T1000 (cell line): ENCODE results near the gene HLA-DMB.
A peak's percentile ranks its signal among the peaks of the same experiment; 100 is the strongest.

Source experiments
- DNase-seq: peaks from one replicate; lab custom pipeline; 2025; ENCODE audit warnings: mixed read lengths; lab: John Stamatoyannopoulos, UW

Gene HLA-DMB

GRCh38 chr6:32940656-32941213, at the start of gene HLA-DMB:
Gene HLA-DMB, minus strand, starts transcription at chr6:32941028. Its CDS starts 221 bp downstream, at chr6:32940807.
- DNase-seq: no peak

- no peak for DNase-seq
These were observed 48.5 kb upstream of the HLA-DMB start for GRCh38 chr6:32989368-32989767.

- DNase-seq: peak; percentile 52
These were observed 44.0 kb upstream of the HLA-DMB start for GRCh38 chr6:32984622-32985389.

GRCh38 chr6:32983964-32984621, 43.3 kb upstream of the HLA-DMB start:
- no peak for DNase-seq

- no peak for DNase-seq
These were observed 42.6 kb upstream of the HLA-DMB start for GRCh38 chr6:32983493-32983848.

GRCh38 chr6:32982702-32983492, 42.1 kb upstream of the HLA-DMB start:
- DNase-seq: no peak

GRCh38 chr6:32982084-32982701, 41.4 kb upstream of the HLA-DMB start:
- DNase-seq: no peak

GRCh38 chr6:32980488-32981038, 39.7 kb upstream of the HLA-DMB start:
- DNase-seq: no peak

GRCh38 chr6:32979720-32980487, 39.1 kb upstream of the HLA-DMB start:
- DNase-seq: no peak

- DNase-seq: no peak
These were observed 37.1 kb upstream of the HLA-DMB start for GRCh38 chr6:32977953-32978324.

GRCh38 chr6:32977272-32977952, 36.6 kb upstream of the HLA-DMB start:
- no peak for DNase-seq

GRCh38 chr6:32976334-32977069, 35.7 kb upstream of the HLA-DMB start:
- DNase-seq: no peak

GRCh38 chr6:32975886-32976285, 35.1 kb upstream of the HLA-DMB start:
- DNase-seq: no peak

- no peak for DNase-seq
These were observed 33.9 kb upstream of the HLA-DMB start for GRCh38 chr6:32974541-32975308.

GRCh38 chr6:32974016-32974333, 33.1 kb upstream of the HLA-DMB start:
- no peak for DNase-seq

GRCh38 chr6:32973144-32974015, 32.6 kb upstream of the HLA-DMB start:
- no peak for DNase-seq

GRCh38 chr6:32972353-32973143, 31.7 kb upstream of the HLA-DMB start:
- no peak for DNase-seq
